ENCODE results near the gene ITPR2.
"Not testable (repeated sequence)": the region's sequence is repeated elsewhere in the genome, so short reads cannot be mapped to it uniquely, and the experiment has no call there.

Gene ITPR2

GRCh38 chr12:26654623-26655022, 178.4 kb downstream of the ITPR2 start:
- no peak for DNase-seq

- peak; percentile 52 to 60 for DNase-seq
Measured at GRCh38 chr12:26651566-26652188, 181.3 kb downstream of the ITPR2 start.

- no peak for DNase-seq
Measured at GRCh38 chr12:26651036-26651435, 182.0 kb downstream of the ITPR2 start.

- DNase-seq = no peak
Measured at GRCh38 chr12:26648999-26649398, 184.0 kb downstream of the ITPR2 start.

GRCh38 chr12:26648584-26648983, 184.4 kb downstream of the ITPR2 start:
- no peak for DNase-seq

GRCh38 chr12:26648066-26648465, 184.9 kb downstream of the ITPR2 start:
- no peak for DNase-seq

- DNase-seq = no peak
Measured at GRCh38 chr12:26647088-26647487, 185.9 kb downstream of the ITPR2 start.

GRCh38 chr12:26646571-26646970, 186.4 kb downstream of the ITPR2 start:
- DNase-seq = no peak

- DNase-seq = not testable (repeated sequence)
Measured at GRCh38 chr12:26644376-26644775, 188.6 kb downstream of the ITPR2 start.

GRCh38 chr12:26643532-26644315, 189.3 kb downstream of the ITPR2 start:
- no peak for DNase-seq

GRCh38 chr12:26642361-26642760, 190.6 kb downstream of the ITPR2 start:
- DNase-seq = no peak

- DNase-seq = no peak
Measured at GRCh38 chr12:26636710-26637328, 196.2 kb downstream of the ITPR2 start.

GRCh38 chr12:26633591-26634210, 199.3 kb downstream of the ITPR2 start:
- DNase-seq = no peak

GRCh38 chr12:26632756-26633155, 200.2 kb downstream of the ITPR2 start:
- no peak for DNase-seq

- DNase-seq = no peak
Measured at GRCh38 chr12:26631846-26632245, 201.1 kb downstream of the ITPR2 start.

GRCh38 chr12:26630546-26631027, 202.4 kb downstream of the ITPR2 start:
- no peak for DNase-seq

- DNase-seq = no peak
Measured at GRCh38 chr12:26629864-26630263, 203.1 kb downstream of the ITPR2 start.

- DNase-seq = no peak
Measured at GRCh38 chr12:26628234-26628633, 204.8 kb downstream of the ITPR2 start.

GRCh38 chr12:26627335-26627734, 205.7 kb downstream of the ITPR2 start:
- DNase-seq = no peak

- no peak for DNase-seq
Measured at GRCh38 chr12:26623136-26623535, 209.9 kb downstream of the ITPR2 start.

GRCh38 chr12:26622601-26623000, 210.4 kb downstream of the ITPR2 start:
- DNase-seq = no peak

- DNase-seq = no peak
Measured at GRCh38 chr12:26621932-26622331, 211.1 kb downstream of the ITPR2 start.

GRCh38 chr12:26620907-26621306, 212.1 kb downstream of the ITPR2 start:
- no peak for DNase-seq

All from activated CD4-positive, alpha-beta T cell treated with anti-CD3 and anti-CD28 coated beads, Interleukin-2, amount 50 U/mL, for 48 hours (primary cell).